Activated naive CD8-positive, alpha-beta T cell treated with anti-CD3 and anti-CD28 coated beads, Interleukin-2, amount 50 U/mL, for 24 hours (primary cell): ENCODE results near the gene KDM4B.

Experiments
- ATAC-seq: fragments of 150-1000 bp; cut with Tn5 transposase; one replicate; pipeline ENCODE4 v1.10.0; 2021
- DNase-seq: peaks from one replicate; pipeline ENCODE4 v3.0.0; 2021
- H3K27ac Mint-ChIP-seq: one replicate; pipeline ENCODE4 v1.8.0; 2021; ENCODE audit warnings: mild to moderate bottlenecking, mixed read lengths
- H3K27me3 Mint-ChIP-seq: one replicate; pipeline ENCODE4 v1.8.0; 2021; ENCODE audit warnings: mixed read lengths
- H3K36me3 Mint-ChIP-seq: one replicate; pipeline ENCODE4 v1.8.0; 2021; ENCODE audit warnings: low read depth, mixed read lengths
- H3K4me1 Mint-ChIP-seq: one replicate; pipeline ENCODE4 v1.8.0; 2021; ENCODE audit warnings: mixed read lengths
- H3K4me3 Mint-ChIP-seq: one replicate; pipeline ENCODE4 v1.8.0; 2021; ENCODE audit warnings: mild to moderate bottlenecking, moderate library complexity, mixed read lengths
- H3K9me3 Mint-ChIP-seq: one replicate; pipeline ENCODE4 v1.8.0; 2021; ENCODE audit warnings: mixed read lengths

Gene KDM4B

DNA sequence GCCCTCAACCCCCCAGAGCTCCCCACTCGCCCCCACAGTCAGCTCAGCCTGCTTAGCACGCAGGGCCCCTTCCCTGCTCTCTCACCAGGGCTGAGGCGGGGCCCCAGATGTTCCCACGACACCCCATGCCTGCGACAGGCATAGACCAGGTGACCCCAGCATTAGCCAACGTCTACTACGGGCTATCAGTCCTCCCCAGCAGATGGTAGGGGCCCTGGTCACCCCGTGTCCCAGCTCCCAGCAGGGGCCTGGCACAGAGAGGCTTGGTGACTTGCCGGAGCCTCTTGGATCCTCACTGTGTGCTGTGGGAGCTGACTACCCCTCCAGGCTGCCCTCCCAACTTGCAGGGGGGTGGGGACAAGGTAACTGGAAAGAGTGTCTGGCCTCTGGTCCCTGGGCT lies 80.6 kb downstream of the KDM4B start:
- DNase-seq (no peak), ATAC-seq (no peak)
- Mint-ChIP-seq H3K27me3 (no peaks in the 10 kb centered on the region), H3K4me1 (no peaks in the 10 kb centered on the region), H3K36me3 (no peaks in the 10 kb centered on the region), H3K9me3 (no peaks in the 10 kb centered on the region), H3K4me3 (no peak overlapping the region), H3K27ac (no peak overlapping the region)

DNA sequence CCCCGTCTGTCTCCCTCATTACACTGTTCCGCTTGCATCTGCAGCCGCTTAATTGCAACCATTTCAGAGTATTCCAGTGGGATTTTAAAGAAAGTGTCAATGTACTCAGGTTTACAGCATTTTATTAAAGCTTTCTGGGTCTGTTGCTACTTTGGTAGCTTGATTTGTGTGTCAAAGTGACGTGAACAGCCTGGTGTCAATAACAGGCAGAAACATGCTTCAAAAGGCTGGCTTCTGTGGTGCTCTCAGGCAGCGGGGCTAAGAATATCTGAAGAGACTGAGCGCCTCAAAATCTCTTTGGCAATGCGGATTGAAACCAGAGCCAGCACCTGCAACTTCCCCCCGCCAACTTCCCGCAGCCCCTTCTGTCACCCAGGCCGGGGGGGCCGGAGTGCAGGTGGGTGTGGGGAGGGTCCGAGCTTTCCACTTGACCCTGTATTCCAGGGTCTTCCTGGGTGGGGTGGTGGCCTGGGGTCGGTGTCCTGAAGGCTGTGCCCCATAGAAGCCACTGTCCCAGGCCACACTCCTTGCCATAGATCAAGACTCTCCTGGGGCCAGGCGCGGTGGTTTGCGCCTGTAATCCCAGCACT lies 81.2 kb downstream of the KDM4B start:
- no peaks in the 10 kb centered on the region for H3K36me3 Mint-ChIP-seq
- H3K9me3 Mint-ChIP-seq = no peaks in the 10 kb centered on the region
- no peak overlapping the region for H3K27ac Mint-ChIP-seq
- no peaks in the 10 kb centered on the region for H3K4me1 Mint-ChIP-seq
- DNase-seq (no peak), ATAC-seq (no peak)
- no peaks in the 10 kb centered on the region for H3K27me3 Mint-ChIP-seq
- H3K4me3 Mint-ChIP-seq = no peak overlapping the region

DNA sequence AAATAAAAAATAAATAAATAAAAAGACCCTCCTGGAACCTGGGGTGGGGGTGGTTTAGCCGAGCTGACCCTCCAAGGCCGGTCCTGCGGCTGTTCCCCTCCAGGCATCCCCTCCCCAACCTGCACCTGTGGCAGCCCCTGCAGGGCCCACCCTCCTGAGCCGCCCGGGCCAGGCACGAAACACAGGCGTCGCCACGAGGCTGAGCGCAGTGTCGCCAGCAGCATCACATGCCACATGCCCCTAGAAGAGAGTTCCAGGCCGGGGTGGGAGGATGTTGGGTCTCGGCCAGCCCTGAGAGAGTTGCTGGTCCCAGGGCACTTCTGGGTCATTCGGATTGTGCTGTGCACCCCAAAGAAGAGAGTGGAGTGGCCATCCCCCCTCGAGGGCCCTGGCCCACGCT lies 82.0 kb downstream of the KDM4B start:
- DNase-seq = no peak
- no peak overlapping the region for H3K27ac Mint-ChIP-seq
- H3K9me3 Mint-ChIP-seq = no peaks in the 10 kb centered on the region
- H3K27me3 Mint-ChIP-seq = no peaks in the 10 kb centered on the region
- no peaks in the 10 kb centered on the region for H3K36me3 Mint-ChIP-seq
- no peak overlapping the region for H3K4me3 Mint-ChIP-seq
- no peaks in the 10 kb centered on the region for H3K4me1 Mint-ChIP-seq
- ATAC-seq = no peak

DNA sequence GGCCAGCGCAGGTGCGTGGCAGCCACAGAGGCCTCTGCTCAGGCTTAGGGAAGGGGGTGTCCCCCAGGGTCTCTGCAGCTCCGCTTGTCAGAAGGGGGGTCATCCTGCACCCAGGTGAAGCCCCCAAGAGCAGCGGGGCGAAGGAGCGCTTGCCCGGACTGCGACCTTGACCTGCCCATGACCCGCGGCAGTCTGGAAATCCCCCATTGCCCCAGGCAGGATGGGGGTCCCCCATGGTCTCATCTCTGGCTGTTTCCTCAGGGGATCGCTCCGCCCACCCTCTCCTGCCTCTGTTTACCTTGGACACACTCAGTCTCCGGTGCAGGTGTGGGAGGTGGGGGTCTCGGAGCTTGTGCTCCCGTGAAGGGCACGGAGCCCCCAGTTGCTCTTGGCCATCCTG lies 82.7 kb downstream of the KDM4B start:
- no peaks in the 10 kb centered on the region for H3K9me3 Mint-ChIP-seq

DNA sequence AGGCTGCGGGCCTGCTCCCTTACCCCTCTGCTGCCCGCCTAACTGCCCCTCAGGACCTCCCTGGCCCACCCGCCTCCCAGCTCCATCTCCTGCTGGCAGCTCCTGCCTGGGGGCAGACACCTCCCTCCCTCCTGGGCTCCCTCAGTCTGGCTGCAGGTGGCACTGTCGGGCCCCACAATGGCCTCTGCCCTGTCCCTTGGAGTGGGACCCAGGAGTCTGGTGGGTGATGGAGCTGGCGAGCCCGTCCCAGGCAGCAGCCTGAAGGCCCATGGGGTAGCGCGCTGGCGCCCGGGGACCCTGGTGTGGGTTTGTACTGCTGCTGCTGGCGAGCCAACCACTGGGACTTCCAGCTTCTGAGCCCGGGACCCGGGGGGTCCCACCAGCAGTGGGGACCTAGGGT lies 83.6 kb downstream of the KDM4B start:
- ATAC-seq (no peak), DNase-seq (no peak)
- Mint-ChIP-seq H3K36me3 (no peaks in the 10 kb centered on the region), H3K27me3 (no peaks in the 10 kb centered on the region), H3K27ac (no peak overlapping the region), H3K9me3 (no peaks in the 10 kb centered on the region), H3K4me1 (no peaks in the 10 kb centered on the region), H3K4me3 (no peak overlapping the region)

More for the DNA sequence above, 82.7 kb downstream of the KDM4B start:
- H3K4me1 Mint-ChIP-seq = no peaks in the 10 kb centered on the region
- no peak overlapping the region for H3K27ac Mint-ChIP-seq
- no peak for DNase-seq
- H3K36me3 Mint-ChIP-seq = no peaks in the 10 kb centered on the region
- no peak for ATAC-seq
- H3K4me3 Mint-ChIP-seq = no peak overlapping the region
- H3K27me3 Mint-ChIP-seq = no peaks in the 10 kb centered on the region

DNA sequence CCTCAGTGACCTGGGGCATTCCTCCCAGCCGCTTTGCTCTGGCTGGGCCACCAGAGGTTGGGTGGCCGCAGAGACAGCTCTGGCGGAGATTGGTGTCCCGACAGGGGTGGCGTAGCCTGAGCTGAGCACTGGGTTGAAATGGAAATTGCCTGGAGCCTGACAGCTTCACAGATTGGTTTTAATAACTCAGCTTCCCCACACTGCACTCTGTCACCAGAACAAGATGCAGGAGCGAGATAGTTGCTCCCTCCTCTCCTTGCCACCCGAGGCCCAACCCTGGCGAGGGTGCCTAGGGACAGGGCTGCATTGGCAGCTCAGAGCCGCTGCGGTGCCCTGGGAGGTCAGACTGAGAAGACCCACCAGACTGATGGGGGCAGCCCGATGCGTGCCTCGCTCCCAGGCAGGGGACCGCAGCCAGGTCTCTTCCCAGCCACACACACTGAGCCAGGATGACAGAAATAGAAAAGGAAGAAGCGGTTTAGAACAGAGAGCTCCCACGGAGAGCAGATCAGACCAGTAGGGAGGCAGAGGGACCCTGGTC lies 84.1 kb downstream of the KDM4B start:
- no peaks in the 10 kb centered on the region for H3K36me3 Mint-ChIP-seq
- no peaks in the 10 kb centered on the region for H3K9me3 Mint-ChIP-seq
- no peaks in the 10 kb centered on the region for H3K27me3 Mint-ChIP-seq
- ATAC-seq (no peak), DNase-seq (no peak)
- no peaks in the 10 kb centered on the region for H3K4me1 Mint-ChIP-seq
- H3K27ac Mint-ChIP-seq = no peak overlapping the region
- H3K4me3 Mint-ChIP-seq = no peak overlapping the region

DNA sequence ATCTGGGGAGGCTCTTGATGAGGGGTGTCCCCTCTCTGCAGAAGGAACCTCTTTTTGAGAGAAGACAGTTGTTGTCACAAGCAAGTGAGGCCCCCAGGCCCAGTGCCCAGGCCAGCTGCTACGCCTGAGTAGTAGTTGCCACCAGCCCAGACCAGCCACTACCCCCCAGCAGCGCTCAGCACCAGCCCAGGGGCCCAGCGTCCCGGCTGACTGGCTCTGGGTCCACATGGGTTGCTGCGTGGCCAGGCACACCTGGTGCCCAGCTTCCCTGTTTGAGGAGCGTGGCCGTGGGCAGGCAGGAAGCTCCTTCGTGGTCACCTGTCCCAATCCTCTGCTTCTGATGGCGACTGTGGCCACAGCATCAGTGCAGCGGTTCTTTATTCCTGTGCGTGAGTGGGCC lies 84.7 kb downstream of the KDM4B start:
- Mint-ChIP-seq H3K27me3 (no peaks in the 10 kb centered on the region), H3K4me1 (no peaks in the 10 kb centered on the region), H3K27ac (no peak overlapping the region), H3K36me3 (no peaks in the 10 kb centered on the region), H3K9me3 (no peaks in the 10 kb centered on the region), H3K4me3 (no peak overlapping the region)
- DNase-seq (no peak), ATAC-seq (no peak)

DNA sequence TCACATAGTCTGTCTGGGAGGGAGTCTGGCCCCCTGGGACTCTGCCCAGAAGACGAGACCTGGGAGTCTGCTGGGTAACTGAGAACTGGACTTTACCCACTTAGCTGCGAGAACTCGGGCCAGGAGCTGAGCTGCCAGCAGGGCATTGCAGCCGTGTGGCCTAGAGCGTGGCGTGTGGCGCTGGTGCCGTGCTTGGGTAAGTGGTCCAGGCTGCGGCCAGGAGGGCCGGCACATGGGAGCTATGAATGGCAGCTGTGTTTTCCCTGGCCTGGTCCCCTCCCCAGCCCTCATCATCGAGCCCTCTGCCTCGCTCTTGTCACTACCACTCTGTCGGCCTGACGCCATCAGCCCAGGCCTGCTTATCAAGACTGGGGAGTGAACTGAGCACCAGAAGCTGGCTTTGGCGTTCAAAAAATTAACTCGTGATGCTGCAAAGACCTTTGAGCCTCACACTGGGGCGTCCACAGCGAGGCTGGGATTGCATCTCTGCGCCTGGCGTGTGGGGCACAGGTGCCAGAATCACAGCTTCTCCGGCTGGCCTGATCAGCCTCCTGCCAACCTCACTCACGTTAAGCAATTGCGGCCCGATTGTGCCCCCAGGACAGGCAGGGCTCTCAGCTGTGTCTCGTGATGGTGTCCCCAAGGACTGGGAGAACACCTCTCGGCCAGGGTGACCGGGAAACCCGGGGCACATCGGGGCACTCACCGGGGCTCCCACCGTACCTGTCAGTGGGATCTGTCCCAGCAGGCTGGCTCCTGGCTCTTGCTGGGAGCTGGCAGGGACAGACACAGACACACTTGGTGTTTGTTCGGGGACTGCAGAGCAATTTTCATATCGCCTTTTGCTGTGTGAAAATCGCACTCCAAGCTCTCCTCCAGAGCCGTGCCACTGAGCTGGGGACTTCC lies 85.9 kb downstream of the KDM4B start:
- Mint-ChIP-seq H3K36me3 (no peaks in the 10 kb centered on the region), H3K27ac (no peak overlapping the region), H3K4me1 (no peaks in the 10 kb centered on the region), H3K4me3 (no peak overlapping the region), H3K27me3 (no peaks in the 10 kb centered on the region), H3K9me3 (no peaks in the 10 kb centered on the region)
- DNase-seq = no peak
- no peak for ATAC-seq

DNA sequence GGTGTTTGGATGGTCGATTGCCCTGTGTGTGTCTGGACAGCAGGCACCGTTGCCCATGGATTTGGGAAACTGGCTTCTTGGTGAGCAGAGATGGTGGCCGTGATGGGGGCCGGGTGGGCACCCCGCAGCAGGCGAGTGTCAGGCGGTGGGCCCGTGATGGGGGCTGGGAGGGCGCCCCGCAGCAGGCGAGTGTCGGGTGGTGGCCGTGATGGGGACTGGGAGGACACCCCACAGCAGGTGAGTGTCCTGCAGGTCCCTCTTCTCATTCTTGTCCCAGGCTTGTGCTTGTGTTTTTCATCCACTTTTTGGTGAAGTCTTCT lies 86.5 kb downstream of the KDM4B start:
- Mint-ChIP-seq H3K4me3 (no peak overlapping the region), H3K9me3 (no peaks in the 10 kb centered on the region), H3K4me1 (no peaks in the 10 kb centered on the region), H3K27me3 (no peaks in the 10 kb centered on the region), H3K36me3 (no peaks in the 10 kb centered on the region), H3K27ac (no peak overlapping the region)
- DNase-seq (no peak), ATAC-seq (no peak)

DNA sequence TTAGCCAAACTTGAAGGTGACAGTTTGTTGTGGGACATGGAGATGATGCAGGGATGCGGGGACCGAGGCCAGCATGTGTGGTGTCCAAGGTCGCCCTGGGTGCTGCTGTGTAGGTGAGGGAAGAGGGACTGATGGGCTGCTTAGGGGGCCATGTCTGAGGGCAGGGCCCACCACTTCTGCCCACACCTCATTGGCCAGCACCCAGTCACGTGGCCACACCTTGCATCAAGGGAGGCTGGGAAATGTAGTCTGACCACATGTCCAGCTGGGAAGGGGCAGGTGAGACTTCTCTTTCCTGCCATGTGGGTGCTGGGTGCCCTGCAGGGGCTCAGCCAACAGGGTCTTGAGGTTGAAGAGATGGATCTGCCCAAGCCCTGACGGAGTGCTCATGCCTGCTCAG lies 88.9 kb downstream of the KDM4B start:
- ATAC-seq (no peak), DNase-seq (no peak)
- Mint-ChIP-seq H3K4me3 (no peak overlapping the region), H3K4me1 (no peaks in the 10 kb centered on the region), H3K27ac (no peak overlapping the region), H3K9me3 (peaks cover 5% of the 10 kb centered on the region), H3K36me3 (peaks cover 16% of the 10 kb centered on the region), H3K27me3 (no peaks in the 10 kb centered on the region)

DNA sequence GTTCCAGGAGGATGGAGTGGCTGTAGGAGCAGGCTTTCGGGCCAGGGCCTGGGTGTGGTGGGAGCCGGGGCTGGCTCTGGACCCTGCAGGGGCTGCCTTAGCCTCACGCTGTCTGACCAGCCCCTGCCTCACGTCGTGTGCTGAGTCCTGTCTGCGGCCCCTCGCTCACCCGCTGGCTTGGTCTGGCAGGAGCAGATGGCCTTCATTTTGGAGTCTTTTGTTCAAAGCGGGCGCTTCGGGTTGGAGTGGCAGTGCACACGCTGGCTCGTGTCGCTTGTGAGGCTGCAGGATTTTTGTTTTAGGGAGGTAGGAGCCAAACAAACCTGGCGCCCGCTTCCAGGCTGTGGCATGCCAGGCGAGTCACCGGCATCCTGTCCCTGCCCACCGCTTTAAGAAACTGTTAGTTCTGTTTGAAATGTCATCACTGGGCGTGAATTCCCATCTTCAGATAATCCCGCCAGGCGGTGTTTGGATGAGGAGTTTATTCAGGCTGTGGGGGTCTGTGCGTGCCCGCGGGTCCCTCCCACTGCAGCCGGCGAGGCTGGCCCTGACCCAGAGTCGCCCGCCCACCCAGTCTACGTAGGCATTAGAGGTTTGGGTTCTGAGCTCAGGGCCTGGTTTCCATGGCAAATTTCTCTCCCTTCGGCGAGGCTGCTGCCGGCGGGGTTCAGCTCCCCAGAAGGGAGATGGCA lies 89.8 kb downstream of the KDM4B start:
- no peaks in the 10 kb centered on the region for H3K27me3 Mint-ChIP-seq
- DNase-seq (no peak), ATAC-seq (no peak)
- H3K36me3 Mint-ChIP-seq = peaks cover 21% of the 10 kb centered on the region
- H3K27ac Mint-ChIP-seq = no peak overlapping the region
- H3K9me3 Mint-ChIP-seq = peaks cover 9% of the 10 kb centered on the region
- H3K4me3 Mint-ChIP-seq = no peak overlapping the region
- H3K4me1 Mint-ChIP-seq = no peaks in the 10 kb centered on the region

DNA sequence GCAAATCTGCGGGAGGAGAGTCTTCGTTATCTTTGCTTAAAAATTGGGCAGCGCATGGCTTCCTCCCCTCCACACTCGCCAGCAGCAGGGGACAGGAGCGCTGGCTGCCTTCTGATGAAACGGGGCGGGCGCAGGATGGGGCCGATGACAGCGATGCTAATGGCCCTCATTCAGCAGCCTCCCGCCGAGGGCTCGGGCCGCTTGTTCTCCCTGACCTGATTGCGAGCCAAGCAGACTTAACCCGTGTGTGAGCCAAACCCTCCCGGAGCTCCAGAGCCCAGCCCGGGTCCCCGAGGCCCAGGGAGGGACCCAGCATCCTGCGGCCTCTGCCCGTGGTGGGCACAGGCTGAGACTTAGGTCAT lies 90.3 kb downstream of the KDM4B start:
- Mint-ChIP-seq H3K9me3 (peaks cover 9% of the 10 kb centered on the region), H3K4me1 (no peaks in the 10 kb centered on the region)

DNA sequence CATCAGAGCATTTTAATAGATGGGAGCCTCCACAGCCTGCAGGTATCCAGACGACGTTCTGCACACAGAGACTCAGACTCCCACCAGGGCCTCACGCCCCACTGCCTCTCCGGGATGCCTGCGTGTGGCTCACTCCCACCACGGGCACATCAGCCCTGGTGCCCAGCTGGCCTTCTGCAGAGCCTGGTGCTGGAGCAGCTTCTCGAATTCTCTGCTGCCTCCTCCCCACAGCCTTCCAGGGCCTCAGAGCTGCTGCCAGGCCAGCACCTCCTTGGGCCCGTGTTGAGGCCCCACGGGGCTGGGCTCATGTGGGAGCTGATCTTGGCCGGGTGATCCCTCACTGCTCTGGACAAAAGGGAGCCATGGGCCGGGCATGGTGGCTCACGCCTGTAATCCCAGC lies 90.9 kb downstream of the KDM4B start:
- Mint-ChIP-seq H3K9me3 (peaks cover 9% of the 10 kb centered on the region), H3K27ac (no peak overlapping the region), H3K4me1 (no peaks in the 10 kb centered on the region), H3K36me3 (peaks cover 21% of the 10 kb centered on the region), H3K27me3 (no peaks in the 10 kb centered on the region), H3K4me3 (no peak overlapping the region)
- no peak for DNase-seq
- ATAC-seq = no peak

More for the DNA sequence above, 90.3 kb downstream of the KDM4B start:
- ATAC-seq = no peak
- Mint-ChIP-seq H3K4me3 (no peak overlapping the region), H3K36me3 (peaks cover 21% of the 10 kb centered on the region), H3K27ac (no peak overlapping the region), H3K27me3 (no peaks in the 10 kb centered on the region)
- no peak for DNase-seq

DNA sequence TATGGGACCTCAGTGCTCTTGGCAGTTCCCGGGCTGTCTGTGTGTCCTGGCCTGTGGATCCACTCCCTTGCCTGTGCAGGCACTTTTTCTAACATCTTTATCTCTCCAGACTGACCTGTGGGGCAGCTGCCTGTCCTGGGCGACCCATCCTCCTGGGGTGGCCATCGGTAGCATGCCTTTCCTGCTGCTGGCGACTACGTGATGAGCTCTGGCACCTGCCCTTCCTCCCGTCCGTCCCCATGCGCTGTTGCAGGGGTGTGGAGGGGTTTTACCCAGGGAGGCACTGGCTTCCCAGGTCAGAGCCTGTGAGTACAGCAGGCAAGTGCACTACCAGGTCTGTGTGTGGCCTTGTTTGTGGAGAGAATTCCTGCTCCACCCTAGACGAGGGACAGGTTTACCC lies 93.3 kb downstream of the KDM4B start:
- peaks cover 21% of the 10 kb centered on the region for H3K36me3 Mint-ChIP-seq
- no peaks in the 10 kb centered on the region for H3K27me3 Mint-ChIP-seq
- H3K27ac Mint-ChIP-seq = no peak overlapping the region
- ATAC-seq (no peak), DNase-seq (no peak)
- no peaks in the 10 kb centered on the region for H3K4me1 Mint-ChIP-seq
- H3K4me3 Mint-ChIP-seq = no peak overlapping the region
- peaks cover 9% of the 10 kb centered on the region for H3K9me3 Mint-ChIP-seq

DNA sequence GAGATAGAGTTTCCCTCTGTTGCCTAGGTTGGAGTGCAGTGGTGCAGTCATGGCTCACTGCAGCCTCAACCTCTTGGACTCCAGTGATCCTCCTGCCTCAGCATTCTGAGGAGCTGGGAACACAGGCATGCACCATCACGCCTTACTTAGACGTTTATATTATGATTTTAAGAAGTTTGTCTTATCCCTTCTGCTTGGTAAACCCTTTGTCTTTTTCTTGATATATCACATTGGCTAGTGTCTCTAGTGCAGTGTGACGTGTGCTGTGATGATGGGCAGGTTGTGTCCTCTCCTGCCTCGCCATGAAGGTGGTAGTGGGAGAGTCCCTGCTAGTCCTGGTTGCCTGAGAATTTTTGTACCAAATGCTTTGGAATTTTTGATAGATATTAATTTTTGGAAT lies 93.9 kb downstream of the KDM4B start:
- Mint-ChIP-seq H3K36me3 (peaks cover 21% of the 10 kb centered on the region), H3K27me3 (no peaks in the 10 kb centered on the region), H3K9me3 (peaks cover 9% of the 10 kb centered on the region), H3K4me3 (no peak overlapping the region), H3K27ac (no peak overlapping the region), H3K4me1 (no peaks in the 10 kb centered on the region)
- DNase-seq (no peak), ATAC-seq (no peak)
